Testis (tissue), 2 donors: ENCODE results near the gene GRIN2D.

Experiments used
- POLR2A ChIP-seq: fragments of 450-650 bp; IDR thresholded peaks from one replicate; pipeline ENCODE4 v1.6.1; 2017; ENCODE audit warnings: antibody characterized with exemption, mild to moderate bottlenecking, moderate library complexity
- TF ChIP-seq, protein P1 (sequence below), 3 experiments: fragments of 450-650 bp in 2 of 3; fragments of 200-600 bp in 1 of 3; sonication (generic) in 1 of 3; IDR thresholded peaks; one replicate each; pipeline ENCODE4 v1.5.1; 2016 to 2019; ENCODE audit warnings: antibody characterized with exemption in 3 of 3, mild to moderate bottlenecking in 2 of 3, moderate library complexity in 1 of 3

DNA sequence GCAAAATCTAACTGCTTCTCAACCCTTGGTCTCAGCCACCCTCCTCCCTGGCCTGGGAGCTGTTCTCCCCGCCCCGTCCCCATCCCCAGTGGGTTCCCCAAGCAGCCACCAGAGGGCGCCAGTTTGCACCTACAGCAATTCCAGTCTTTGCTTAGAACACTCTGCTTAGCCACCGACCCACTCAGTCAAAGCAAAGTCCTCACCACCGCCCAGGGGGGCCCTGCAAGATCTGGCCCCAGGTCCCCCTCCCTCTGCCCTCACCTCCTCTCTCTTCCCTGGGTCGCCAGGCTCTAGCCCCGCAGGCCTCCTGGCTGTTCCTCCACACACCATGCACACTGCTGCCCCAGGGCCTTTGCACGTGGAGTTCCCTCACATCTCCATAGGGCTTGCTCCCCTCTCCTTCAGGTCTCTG is 42.1 kb upstream of the GRIN2D start:
- TF ChIP-seq, protein P1, sequence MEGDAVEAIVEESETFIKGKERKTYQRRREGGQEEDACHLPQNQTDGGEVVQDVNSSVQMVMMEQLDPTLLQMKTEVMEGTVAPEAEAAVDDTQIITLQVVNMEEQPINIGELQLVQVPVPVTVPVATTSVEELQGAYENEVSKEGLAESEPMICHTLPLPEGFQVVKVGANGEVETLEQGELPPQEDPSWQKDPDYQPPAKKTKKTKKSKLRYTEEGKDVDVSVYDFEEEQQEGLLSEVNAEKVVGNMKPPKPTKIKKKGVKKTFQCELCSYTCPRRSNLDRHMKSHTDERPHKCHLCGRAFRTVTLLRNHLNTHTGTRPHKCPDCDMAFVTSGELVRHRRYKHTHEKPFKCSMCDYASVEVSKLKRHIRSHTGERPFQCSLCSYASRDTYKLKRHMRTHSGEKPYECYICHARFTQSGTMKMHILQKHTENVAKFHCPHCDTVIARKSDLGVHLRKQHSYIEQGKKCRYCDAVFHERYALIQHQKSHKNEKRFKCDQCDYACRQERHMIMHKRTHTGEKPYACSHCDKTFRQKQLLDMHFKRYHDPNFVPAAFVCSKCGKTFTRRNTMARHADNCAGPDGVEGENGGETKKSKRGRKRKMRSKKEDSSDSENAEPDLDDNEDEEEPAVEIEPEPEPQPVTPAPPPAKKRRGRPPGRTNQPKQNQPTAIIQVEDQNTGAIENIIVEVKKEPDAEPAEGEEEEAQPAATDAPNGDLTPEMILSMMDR (IDR thresholded peaks at IDR 0.05) = peak; percentile 49 to 77 (median 59)
- TF ChIP-seq POLR2A = no peak
